HUES6 (cell line): ENCODE results near the gene ZNF444.
"Not testable (repeated sequence)": the region's sequence is repeated elsewhere in the genome, so short reads cannot be mapped to it uniquely, and the experiment has no call there.

Source experiments
- H3K27ac ChIP-seq: 2 replicates; pipeline ENCODE4 v1.7.0; 2013; ENCODE audit warnings: low read depth, mild to moderate bottlenecking, low read length, inconsistent platforms
- H3K27me3 ChIP-seq: 2 replicates; pipeline ENCODE4 v1.6.1; 2013; ENCODE audit warnings: low read length; ENCODE audit not compliant: control insufficient read depth, insufficient read depth
- H3K36me3 ChIP-seq: 2 replicates; pipeline ENCODE4 v1.6.1; 2013; ENCODE audit warnings: low read length; ENCODE audit not compliant: control insufficient read depth, insufficient read depth
- H3K4me1 ChIP-seq: 2 replicates; pipeline ENCODE4 v1.6.1; 2013; ENCODE audit warnings: low read length; ENCODE audit not compliant: control insufficient read depth, insufficient read depth
- H3K4me3 ChIP-seq: 2 replicates; pipeline ENCODE4 v1.5.1; 2013; ENCODE audit warnings: low read depth, low read length
- H3K9ac ChIP-seq: one replicate; pipeline ENCODE4 v1.6.1; 2013; ENCODE audit warnings: mild to moderate bottlenecking, low read length
- H3K9me3 ChIP-seq: 2 replicates; pipeline ENCODE4 v1.6.1; 2013; ENCODE audit warnings: low read depth, low read length; ENCODE audit not compliant: control insufficient read depth, insufficient read depth

Gene ZNF444

DNA sequence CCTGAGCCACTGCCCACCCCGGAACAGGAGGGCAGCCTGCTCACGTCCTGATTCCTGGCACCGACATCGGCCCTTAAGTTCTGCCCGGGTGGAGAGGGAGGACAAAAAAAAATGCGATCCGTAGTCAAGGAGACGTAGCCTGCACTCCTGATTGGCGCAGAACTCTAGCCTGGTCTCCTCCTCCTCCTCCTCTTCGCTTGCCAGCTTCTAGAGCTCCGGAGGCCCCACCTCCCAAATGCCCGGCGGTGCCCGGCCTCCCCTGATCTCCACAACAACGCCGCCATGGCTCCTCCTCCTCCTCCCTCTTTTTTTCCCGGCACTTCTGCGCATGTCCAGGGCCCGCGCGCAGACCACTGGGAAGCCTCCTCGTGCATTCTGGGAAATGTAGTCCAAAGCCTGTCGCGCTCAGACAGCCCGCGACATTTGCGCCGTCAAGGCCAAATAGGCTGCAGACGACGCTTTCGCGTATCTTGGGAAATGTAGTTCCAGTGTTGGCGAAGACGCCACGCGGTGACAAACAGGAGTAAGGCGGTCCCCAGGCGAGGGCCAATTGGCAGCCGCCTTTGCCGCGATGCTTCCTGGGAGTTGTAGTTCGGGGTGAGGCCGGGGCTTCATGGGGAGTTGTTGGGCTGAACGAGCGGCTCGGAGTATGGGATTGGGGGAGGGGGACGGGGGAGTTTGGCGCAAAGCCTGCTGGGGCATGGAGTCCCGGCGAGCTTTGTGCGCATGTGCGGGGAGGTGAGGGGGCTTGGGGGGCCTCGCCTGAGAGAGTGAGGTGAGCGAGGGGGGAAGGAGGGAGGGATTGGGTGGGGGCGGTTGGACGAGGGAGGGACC, at the start of gene ZNF444:
Gene ZNF444, plus strand, starts transcription at position 705 of the 834 bp plus-strand sequence. CDS start 5,625 bp downstream, outside the sequence.
- peaks cover 4% of the 10 kb centered on the region; the same call in 1 of the 2 replicates for H3K36me3 ChIP-seq
- H3K4me1 ChIP-seq, result peaks cover 31% of the 10 kb centered on the region
- peak within 1 kb of the TSS; percentile 30; the same call in 1 of the 2 replicates for H3K27ac ChIP-seq
- peak within 1 kb of the TSS; percentile 74 for H3K9ac ChIP-seq
- H3K4me3 ChIP-seq, result peak within 1 kb of the TSS; percentile 61
- no peaks in the 10 kb centered on the region for H3K27me3 ChIP-seq
- no peaks in the 10 kb centered on the region for H3K9me3 ChIP-seq

- H3K9ac ChIP-seq, result no peak overlapping the region
- peaks cover 50% of the 10 kb centered on the region for H3K36me3 ChIP-seq
- H3K27me3 ChIP-seq, result no peaks in the 10 kb centered on the region
- peaks cover 3% of the 10 kb centered on the region; the same call in 1 of the 2 replicates for H3K9me3 ChIP-seq
- no peak overlapping the region for H3K27ac ChIP-seq
- peaks cover 20% of the 10 kb centered on the region for H3K4me1 ChIP-seq
- no peak overlapping the region for H3K4me3 ChIP-seq
These were observed 49.1 kb upstream of the ZNF444 start for GRCh38 chr19:56091751-56092546.

GRCh38 chr19:56092685-56093631, 48.1 kb upstream of the ZNF444 start:
- H3K9me3 ChIP-seq, result peaks cover 3% of the 10 kb centered on the region; the same call in 1 of the 2 replicates
- no peak overlapping the region for H3K9ac ChIP-seq
- no peak overlapping the region for H3K4me3 ChIP-seq
- H3K36me3 ChIP-seq, result peaks cover 52% of the 10 kb centered on the region
- H3K4me1 ChIP-seq, result peaks cover 20% of the 10 kb centered on the region
- no peaks in the 10 kb centered on the region for H3K27me3 ChIP-seq
- no peak overlapping the region for H3K27ac ChIP-seq

GRCh38 chr19:56094449-56094848, 46.6 kb upstream of the ZNF444 start:
- Histone ChIP-seq H3K27ac (no peak overlapping the region), H3K9ac (no peak overlapping the region), H3K9me3 (peaks cover 3% of the 10 kb centered on the region; the same call in 1 of the 2 replicates), H3K36me3 (peaks cover 48% of the 10 kb centered on the region), H3K27me3 (no peaks in the 10 kb centered on the region), H3K4me1 (peaks cover 20% of the 10 kb centered on the region), H3K4me3 (no peak overlapping the region)

- H3K27ac ChIP-seq, result no peak overlapping the region; the same call in 1 of the 2 replicates
- no peak overlapping the region for H3K9ac ChIP-seq
- peaks cover 57% of the 10 kb centered on the region for H3K36me3 ChIP-seq
- no peak overlapping the region for H3K4me3 ChIP-seq
- H3K4me1 ChIP-seq, result peaks cover 11% of the 10 kb centered on the region
- no peaks in the 10 kb centered on the region for H3K27me3 ChIP-seq
- H3K9me3 ChIP-seq, result peaks cover 3% of the 10 kb centered on the region; the same call in 1 of the 2 replicates
These were observed 44.4 kb upstream of the ZNF444 start for GRCh38 chr19:56096665-56097064.

DNA sequence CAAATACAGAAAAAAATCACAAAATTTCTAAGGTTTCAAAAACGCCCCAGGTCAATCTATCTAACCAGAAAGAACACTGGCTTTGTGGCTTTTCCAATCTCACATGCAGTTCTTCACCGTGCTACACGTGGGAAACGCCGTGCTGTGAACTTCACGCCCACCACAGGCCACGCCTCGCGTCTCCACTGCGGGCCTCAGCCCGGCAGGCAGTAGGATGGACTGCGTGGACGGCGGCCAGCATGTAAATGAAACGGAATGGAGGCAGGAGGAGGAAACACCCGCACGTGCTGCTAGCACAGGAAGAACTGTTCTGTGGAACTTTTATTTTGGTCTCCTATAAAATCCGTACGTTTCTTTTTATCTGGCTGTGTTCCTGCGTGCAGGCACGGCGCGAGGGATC, 43.8 kb upstream of the ZNF444 start:
- Histone ChIP-seq H3K9me3 (peaks cover 3% of the 10 kb centered on the region; the same call in 1 of the 2 replicates), H3K4me3 (no peak overlapping the region), H3K27ac (no peak overlapping the region; the same call in 1 of the 2 replicates), H3K9ac (no peak overlapping the region), H3K27me3 (no peaks in the 10 kb centered on the region), H3K4me1 (peaks cover 6% of the 10 kb centered on the region), H3K36me3 (peaks cover 63% of the 10 kb centered on the region)

DNA sequence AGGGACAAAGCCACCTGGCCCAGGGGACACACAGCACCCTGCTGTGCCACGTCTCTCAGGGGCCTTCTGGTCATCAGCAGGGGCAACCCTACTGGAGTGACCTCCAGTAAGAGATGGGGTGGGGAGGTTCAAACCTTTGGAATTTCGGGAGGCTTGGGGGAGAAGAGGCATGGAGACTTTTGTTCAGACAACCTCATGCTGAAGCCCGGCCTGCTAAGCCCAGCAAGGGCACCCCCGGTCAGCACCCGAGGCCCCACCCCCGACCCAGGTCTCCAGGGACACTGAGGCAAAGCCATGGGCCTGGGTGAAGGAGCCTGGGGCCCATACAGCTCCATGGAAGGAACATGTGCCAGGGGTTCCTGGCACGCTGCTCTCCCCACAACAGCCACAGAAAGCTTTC, 43.3 kb upstream of the ZNF444 start:
- Histone ChIP-seq H3K4me1 (peaks cover 2% of the 10 kb centered on the region), H3K4me3 (no peak overlapping the region), H3K27ac (no peak overlapping the region), H3K36me3 (peaks cover 63% of the 10 kb centered on the region), H3K27me3 (no peaks in the 10 kb centered on the region), H3K9me3 (peaks cover 2% of the 10 kb centered on the region; the same call in 1 of the 2 replicates), H3K9ac (no peak overlapping the region)

GRCh38 chr19:56098237-56098636, 42.9 kb upstream of the ZNF444 start:
- not testable (repeated sequence) for H3K27me3 ChIP-seq, H3K4me3 ChIP-seq, H3K27ac ChIP-seq, H3K9ac ChIP-seq, H3K9me3 ChIP-seq, H3K4me1 ChIP-seq
- H3K36me3 ChIP-seq, result peaks cover 63% of the 10 kb centered on the region

DNA sequence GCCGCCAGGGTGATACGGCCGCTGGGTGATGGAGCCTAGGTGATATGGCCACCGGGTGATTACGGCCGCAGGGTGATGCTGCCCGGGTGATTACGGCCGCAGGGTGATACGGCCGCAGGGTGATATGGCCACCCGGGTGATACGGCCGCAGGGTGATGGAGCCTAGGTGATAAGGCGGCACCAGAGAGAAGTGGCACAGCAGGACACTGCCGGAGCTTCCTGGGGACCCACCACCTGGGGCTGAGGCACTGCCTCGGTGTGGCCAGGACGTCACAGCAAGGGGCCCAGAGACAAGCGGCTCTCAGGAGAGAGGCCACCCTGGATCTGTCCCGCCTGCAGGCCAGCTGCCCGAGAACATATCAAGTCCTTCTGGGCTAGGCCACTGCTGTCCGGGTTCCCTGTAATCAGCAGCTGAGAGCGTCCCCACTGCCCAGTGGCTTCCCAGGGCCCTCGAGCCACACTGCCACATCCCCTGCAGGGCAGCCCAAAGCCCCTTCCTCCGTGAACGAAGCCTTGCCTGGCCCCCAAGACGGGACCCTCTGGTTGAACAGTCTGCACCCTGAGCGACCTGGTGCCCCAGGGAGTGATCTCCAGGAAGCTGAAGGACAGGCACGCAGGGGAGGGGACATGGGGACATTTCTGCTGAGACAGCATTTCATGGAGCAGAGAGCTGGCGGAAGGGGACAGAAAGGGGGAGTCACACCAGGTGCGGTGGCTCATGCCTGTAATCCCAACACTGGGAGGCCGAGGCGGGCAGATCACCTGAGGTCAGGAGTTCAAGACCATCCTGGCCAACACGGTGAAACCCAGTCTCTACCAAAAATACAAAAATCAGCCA, 42.1 kb upstream of the ZNF444 start:
- no peak overlapping the region for H3K9ac ChIP-seq
- H3K4me1 ChIP-seq, result no peaks in the 10 kb centered on the region
- H3K36me3 ChIP-seq, result peaks cover 65% of the 10 kb centered on the region
- no peak overlapping the region for H3K4me3 ChIP-seq
- no peaks in the 10 kb centered on the region for H3K27me3 ChIP-seq
- H3K27ac ChIP-seq, result no peak overlapping the region
- H3K9me3 ChIP-seq, result no peaks in the 10 kb centered on the region
